ENCODE data around the gene SETBP1.

Gene SETBP1

DNA sequence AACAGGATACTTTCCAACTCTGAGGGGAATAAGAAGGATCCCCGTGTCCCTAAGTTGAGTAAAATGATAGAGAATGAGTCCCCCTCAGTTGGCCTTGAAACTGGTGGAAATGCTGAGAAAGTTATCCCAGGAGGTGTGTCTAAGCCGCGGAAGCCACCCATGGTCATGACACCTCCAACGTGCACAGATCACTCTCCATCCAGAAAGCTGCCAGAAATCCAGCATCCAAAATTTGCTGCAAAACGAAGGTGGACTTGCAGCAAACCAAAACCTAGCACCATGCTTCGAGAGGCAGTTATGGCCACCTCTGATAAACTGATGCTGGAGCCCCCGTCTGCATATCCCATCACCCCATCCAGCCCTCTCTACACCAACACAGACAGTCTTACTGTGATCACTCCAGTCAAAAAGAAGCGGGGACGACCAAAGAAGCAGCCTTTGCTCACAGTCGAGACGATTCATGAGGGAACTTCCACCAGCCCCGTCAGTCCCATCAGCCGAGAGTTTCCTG, 270.1 kb downstream of the SETBP1 start:
- no peak for DNase-seq

DNA sequence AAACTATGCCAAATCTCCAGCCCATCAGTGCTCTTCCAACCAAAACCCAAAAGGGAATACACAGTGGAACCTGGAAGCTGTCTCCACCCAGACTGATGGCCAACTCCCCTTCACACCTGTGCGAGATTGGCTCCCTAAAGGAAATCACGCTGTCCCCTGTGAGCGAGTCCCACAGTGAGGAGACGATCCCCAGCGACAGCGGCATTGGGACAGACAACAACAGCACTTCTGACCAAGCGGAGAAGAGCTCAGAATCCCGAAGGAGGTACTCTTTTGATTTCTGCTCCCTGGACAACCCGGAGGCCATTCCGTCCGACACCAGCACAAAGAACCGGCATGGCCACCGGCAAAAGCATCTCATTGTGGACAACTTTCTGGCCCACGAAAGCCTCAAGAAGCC, 271.1 kb downstream of the SETBP1 start:
- no peak for DNase-seq

DNA sequence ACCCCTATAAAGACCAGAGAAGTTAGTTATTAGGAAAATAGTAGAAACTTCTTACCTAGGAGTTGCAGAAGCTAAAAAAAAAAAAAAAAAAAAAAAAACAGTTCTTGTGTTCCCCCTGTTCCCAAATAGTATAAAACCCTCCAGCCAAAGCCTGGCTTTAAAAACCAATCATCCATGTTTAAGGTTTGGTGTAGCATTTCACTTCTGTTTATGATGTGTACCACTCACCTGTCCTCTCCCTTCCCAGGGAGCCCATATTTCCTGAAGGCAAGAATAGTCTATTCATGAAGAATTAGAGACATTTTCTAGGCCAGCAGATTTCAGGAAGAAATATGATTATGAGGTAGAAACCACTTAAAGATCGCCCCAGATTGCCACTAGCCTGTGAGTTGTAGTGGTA, 273.6 kb downstream of the SETBP1 start:
- no peak for DNase-seq

DNA sequence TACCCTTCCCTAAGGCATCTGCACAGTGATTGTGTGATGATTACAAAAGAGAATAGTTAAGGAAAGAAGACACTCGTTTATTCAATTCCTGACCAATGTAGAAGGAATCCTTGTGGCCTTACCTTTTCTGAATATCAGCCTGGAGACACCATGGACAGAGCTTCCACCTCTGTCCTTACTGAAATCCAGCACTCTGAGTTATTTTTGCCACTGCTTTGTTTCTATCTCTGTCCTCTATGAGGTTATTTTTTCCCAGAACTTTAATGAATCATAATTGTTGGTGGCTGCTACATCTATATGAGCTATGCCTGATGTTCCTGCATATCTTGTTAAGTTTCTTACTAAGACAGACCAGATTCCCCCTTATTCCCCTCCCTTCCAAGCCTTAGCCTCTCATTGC, 275.1 kb downstream of the SETBP1 start:
- DNase-seq, result no peak

DNA sequence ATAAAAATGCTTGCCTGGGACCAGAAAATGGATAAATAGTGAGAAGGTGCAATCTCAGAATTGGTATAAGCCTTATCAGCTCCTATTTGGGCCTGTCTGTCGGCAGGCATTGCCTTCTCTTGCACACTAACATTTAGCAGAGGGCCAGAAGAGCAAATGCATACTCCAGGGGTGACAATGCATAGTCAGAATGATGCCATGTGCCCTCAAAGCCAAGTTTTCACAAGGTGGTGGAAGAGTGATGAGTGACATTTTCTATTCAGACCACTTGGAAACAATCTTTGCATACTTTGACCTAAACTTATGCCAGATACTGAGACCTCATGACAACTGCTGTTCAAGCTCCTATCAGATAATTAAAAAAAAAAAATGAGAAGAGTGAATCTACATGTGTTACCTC, 276.3 kb downstream of the SETBP1 start:
- DNase-seq, result no peak

DNA sequence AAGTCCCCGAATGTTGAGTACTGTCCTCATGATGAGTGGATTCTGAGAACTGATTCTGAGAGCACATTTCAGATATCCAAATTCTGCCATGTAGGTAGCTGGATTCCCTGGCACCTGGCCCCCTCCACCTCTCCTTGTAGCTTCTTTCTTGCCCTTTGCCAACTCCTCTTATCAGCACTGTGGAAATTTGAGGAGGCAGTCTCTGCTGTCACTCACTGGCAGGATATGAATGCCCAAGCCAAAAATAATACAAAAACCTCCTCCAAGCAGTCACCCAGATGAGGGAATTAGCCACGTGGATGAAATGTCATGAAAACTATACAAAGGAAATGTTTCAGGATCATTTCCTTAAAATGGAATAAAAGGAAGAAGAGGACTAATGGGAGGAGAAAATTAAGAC, 276.8 kb downstream of the SETBP1 start:
- DNase-seq, result no peak

DNA sequence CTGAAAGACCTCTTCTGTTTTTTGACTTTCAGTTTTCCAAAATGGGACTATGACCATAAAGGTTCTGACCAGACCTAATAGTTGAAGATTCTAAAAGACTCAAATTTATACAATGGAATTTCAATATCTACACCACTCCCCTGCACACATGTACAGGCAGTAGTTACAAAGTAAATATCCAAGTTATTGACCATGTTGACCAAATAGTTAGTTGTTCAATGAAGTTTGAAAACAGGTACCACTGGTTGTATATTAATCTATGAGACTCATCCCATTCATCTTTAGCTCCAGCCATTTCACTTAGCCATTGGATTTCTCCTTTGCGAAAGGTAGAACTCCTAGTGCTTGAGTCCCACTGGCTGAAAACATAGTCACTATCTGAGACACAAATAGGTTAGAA, 277.4 kb downstream of the SETBP1 start:
- DNase-seq, result no peak

DNA sequence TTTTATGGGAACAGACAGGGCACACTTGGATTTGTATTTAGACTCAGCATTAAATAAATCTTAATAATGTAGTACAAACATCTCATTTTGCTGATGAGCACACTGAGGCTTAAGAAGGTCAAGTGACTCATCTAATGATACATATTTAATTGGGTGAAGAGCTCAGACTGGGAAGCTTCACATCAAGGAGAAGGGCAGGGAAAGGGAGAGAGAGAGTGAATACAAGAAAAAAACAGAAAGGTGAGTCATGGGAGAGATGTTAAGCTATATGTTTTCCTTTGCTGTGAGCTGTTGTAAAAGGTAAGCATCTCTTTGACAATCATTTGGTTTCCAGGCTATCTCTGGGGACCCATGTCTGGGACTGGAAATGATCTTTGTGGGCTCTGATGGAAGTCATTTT, 277.8 kb downstream of the SETBP1 start:
- no peak for DNase-seq

DNA sequence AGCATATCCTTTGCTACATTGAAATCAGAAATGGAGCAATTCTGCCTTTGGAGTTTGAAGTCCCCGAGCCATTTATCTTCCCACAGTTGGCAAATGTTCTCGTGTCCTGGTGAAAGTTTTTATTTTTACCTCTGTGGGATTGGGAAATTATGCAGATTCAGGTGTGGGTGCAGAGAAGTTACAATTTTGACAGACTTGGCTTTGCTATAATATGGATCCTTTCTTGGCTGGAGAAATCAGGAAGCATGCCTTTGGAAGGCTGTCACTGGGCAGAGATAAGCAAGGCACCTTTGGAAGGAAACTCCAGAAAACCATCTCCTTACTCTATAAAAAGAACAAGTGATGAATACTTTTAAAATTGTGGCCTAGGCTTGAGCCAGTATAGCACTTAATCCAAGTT, 278.3 kb downstream of the SETBP1 start:
- no peak for DNase-seq

DNA sequence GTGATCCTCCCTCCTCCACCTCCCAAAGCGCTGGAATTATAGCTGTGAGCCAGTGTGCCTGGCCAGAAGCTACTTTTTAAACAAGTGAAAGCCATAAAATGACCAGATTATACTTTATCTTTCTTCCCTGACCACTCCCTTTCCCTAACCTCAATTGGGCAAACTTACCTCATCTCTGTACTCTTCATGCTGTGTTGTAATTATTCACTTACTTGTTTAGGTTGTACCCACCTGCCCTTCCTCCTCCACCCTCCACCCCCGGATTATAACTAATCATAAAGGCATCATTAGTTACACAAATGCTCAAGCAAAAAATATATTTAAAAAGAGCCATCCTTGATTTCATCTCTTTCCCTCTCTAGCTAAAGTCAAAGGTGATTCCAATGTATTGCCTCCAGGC, 279.9 kb downstream of the SETBP1 start:
- DNase-seq, result no peak

DNA sequence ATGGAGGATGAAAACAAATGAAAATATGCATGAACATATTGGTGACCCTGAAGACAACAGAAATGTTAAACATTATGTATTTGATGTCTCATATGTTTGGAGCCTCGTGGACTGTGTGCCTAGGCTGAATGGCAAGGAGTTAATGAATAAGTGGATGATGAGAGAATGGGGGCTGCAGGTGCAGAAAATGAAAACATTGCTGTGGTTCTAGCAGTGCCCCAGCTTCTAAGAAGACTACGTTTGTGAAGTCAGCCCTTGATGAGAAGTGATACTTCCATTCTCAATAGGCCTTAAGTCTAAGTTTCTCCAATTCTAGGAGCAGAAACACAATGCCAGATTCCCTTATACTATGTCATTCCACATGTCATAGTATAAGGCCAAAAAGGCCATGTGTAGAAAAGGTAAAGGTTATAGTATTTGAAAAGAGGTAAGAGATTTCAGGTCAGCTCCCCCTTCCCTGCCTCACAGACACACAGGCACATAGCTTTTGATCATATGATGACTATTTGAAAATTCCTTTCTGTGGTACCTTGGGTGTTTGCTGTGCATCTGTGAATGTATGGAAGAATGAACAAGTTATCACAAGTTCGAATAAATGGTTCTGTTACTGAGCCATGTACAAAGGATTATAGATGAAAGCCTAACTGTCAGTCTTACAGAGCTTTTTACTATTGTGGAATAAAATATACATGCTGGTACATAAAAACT, 280.8 kb downstream of the SETBP1 start:
- DNase-seq, result no peak

DNA sequence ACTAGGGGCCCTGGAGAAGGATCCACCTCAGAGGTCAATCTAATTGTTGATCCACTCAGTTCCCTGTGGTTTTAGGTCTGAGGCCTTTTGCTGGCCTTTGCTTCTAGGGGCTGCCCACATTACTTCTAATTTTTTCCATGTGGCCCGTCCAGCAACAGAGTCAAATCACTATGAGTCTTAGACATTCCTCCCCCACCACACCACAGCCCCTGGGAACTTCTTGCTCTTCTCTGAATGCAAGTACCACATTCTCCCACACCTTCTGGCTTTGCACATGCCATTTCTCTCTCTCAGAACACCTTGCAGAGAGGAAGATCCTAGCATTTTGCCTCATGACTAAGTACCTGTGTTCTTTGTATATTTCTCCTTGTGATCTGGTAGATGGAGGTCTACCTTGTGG, 286.9 kb downstream of the SETBP1 start:
- DNase-seq, result no peak

DNA sequence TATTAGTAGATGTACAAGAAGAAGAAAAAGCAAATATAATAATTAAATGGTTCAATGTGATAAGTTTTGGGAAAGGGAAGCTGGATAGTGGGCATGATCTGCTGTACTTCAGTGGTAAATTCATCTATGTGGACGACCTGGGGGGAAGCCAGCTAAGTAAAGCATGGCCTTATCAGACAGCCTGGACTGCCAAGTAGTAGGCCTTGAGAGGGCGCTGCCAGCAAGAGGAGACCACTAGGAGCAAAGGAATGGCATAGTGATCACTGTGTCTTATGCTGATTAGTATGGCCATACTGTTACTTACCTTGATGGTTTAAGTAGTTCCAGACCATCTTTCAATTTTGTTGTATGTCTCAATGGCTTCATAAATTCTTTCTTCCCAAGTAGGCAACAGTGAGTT, 287.6 kb downstream of the SETBP1 start:
- DNase-seq, result no peak

DNA sequence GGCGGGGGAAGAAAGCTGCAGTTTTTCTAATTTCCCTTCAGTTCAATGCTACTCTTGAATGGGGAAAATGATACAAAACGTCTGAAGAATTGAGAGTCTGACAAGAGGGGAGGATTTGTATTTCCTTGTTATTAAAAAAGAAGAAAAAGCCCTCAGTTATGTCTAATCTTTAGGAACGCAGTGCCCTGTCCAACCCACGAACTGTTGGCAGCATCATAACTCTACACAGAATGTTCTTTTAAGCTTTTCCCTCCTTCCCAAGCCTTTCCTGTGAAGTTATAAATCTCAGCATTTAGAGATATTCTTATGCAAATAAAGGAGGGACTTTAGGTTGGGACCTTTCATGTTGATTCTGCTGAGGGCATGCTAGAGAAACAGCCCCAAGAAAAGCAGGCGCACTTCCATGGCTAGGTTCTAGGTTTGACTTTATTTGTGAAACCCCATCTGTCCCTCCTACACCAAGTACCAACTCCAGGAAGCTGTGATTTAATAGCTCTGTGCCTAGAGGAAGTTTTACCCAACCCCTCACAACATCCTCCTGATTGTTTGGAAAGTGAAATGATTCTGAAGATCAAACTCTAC, 288.6 kb downstream of the SETBP1 start:
- no peak for DNase-seq

DNA sequence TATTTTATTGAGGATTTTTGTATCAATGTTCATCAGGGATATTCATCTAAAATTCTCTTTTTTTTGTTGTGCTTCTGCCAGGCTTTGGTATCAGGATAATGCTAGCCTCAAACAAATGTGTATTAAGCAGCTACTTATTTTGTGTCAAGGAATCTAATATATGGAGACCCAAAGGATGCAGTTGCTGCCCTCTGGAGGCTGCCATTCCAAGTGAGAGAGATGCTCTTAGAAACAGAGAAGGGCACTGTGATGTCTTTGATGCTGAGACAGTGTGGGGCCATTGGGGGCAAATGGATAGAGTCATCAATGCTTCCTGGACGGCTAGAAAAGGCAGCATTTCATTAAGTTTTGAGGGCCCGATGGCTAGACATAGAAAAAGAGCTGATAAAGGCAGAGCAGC, 292.6 kb downstream of the SETBP1 start:
- no peak for DNase-seq

DNA sequence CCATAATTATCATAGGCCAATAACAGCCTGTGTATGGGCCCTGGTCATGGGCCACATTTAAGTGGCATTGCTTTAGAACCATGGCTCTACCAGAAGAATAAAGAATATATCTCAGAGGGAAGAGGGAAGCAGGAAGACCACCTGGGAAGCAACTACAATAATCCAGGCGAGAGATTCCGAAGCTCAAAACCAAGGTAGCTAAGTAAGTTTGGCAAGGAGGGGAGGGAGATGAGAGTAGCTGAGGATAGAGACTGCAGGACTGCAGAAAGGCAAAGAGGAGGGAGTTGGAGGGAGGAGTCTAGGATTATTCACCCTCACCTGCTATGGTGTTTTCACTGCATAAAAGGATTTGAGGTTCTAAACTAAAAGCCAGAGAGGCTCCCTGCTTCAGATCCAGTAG, 293.5 kb downstream of the SETBP1 start:
- DNase-seq, result no peak

DNA sequence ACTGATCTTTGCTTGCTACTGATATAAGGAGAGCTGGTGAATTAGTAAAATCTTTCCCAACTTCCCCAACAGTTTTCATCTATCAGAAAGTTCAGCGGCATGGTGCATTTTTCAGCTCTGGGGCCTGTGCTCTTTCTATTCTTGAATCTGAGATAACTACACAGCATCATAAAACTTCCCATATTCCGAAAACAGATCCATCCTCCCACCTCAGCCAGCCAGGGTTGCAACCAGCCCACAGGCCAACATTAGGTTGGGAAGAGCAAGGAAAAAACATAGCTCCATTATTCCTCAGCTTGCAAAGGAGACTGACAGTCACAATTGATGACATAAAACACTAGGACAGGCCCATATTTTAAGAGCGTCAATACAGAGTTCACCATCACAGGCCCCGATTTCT, 297.2 kb downstream of the SETBP1 start:
- DNase-seq, result no peak

DNA sequence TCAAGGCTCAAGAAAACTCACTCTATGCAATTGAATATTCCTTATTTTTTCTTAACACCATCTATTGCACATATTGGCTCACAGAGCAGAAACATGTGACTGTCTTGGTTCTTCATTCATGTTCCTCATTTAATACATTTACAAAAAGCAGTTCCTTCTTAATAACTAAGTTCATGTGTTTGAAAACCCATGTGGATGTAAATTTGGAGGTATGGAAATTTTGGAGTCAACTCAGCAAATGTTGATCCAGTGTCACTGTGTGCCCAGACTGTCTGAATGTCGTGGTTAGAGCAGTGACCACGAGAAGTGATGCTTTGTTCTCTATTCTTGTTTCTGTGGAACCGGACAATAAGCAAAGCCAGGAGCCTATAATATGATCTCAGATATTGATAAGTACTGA, 299.1 kb downstream of the SETBP1 start:
- DNase-seq, result no peak

DNA sequence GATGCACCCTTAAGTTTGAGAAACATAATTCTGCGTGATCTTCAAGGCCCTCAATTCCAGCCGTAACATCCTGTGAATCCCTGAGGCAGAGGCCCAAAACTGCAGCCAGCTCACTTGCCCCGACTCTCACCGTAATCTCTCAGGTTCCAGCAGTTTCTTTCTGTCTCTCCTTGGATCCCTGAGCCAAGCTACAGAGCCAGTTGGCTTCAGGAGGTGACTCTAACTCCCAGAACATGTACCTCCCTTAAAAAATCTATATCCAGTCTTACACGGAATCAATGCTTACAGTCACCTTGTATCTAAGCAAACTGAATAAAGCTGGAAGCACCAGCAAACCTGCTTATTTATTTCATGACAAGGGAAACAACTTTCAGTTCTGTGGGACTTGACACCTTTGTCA, 300.4 kb downstream of the SETBP1 start:
- DNase-seq, result no peak

DNA sequence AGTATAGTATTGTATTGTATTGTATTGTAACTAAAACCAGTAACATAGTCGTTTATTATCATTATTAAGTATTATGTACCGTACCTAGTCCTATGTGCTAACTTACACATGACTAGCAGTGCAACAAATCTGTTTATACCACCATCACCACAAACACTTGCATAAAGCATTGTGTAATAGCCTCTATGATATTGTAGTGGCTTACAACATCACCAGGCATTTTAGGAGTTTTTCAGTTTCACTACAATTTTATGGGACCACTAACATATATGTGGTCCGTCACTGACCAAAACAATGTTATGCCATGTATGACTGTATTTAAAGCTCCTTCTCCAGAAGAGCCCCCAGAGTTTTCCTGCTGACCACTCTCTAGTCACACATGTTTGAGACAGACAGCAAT, 306.2 kb downstream of the SETBP1 start:
- no peak for DNase-seq

DNA sequence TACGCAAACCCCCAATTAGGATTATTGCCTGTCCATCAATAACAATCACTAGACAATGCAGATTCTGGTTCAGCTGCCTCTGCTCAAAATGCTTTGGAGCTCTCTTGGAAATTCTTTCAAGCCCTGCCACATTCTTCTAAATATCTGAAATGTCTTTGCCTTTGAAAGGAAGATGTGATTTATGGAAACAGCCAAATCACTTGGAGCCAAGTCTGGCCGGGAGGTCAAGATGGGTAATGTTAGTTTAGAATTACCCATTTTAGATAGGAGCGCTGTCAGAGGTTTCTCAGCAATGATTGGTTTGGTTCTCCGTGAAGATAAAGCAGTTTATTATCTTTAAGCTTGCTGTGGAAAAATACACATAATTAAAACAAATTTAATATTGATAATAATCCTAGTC, 306.7 kb downstream of the SETBP1 start:
- DNase-seq, result no peak

DNA sequence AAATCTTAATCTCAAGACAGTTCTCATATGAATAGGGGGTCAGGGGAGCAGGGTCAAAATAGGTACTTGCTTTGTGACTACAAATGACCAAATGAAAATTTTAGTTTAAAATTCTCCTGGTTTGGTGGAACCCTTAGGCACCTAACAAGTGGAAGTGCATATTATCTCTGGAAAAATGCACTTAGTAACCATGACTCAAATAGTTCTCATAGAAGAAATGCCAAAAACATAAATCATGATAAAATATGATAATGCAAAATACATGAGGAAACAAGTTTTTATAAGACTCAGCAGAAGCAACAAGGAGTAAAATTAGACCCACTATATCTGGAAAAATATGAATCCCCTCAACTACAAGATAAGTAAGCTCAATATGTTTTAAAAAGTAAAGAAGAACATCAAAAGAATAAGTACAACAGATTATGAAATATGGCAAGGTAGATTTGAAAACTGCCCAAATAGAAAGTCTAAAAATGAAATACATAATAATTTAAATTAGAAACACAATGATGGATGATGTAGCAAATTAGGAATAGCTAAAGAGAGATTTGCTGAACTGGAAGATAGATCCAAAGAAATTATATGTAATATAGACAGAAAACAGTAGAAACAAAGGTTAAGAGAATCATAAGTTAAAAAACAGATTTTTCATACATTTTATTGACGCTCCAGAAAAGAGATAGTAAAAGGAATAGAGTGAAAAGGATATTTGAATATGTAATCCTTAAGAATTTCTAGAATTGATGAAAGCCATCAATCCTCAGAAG, 308.3 kb downstream of the SETBP1 start:
- no peak for DNase-seq

DNA sequence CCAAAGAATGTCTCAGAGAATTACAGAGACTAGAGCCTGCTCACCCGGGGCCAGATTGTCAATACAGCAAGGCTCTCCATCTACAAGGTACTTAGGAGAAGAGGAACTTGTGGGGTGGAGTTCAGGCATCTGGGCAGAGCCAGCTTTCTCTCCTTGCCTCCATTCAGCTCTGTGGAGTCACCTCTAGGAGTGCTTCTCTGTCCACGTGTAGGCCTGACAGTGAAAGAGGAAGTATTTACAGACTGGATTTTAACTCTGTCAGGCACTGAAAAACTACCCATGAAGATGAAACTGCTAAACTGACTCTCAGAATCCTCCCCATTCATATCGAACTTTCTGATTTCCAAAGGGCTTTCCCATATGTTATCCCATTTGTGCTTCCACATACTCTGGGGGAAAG, 315.6 kb downstream of the SETBP1 start:
- DNase-seq, result no peak

DNA sequence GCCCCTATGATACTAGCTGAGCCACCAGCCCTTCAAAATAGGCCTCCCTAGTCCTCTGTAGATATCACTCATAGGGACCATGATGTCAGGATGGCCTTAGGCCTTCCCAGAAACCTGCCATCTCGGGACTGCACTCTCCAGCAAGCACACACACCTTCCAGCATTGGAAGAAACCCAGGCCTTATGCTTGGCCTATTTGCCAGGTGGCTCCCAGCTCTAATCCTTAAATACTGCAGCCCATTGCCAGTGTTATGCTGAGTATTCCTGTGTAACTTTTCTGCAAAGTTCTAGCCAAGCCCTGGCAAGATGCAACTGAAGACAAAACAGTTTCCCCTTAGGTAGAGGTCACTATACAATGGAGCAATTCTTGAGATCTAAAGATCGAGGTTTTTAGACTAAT, 316.5 kb downstream of the SETBP1 start:
- no peak for DNase-seq
